GM19455 (cell line): ENCODE data around the gene SERP2.

Source experiments
- ATAC-seq: cut with Tn5 transposase; IDR thresholded peaks from one replicate; pipeline ENCODE4 v1.9.1; 2021; ENCODE audit not compliant: unreplicated experiment

The SERP2 gene

GRCh38 chr13:44409595-44409994, 36.0 kb downstream of the SERP2 start:
- ATAC-seq = no peak

- no peak for ATAC-seq
Measured at GRCh38 chr13:44410328-44410859, 36.8 kb downstream of the SERP2 start.

GRCh38 chr13:44411841-44412240, 38.2 kb downstream of the SERP2 start:
- ATAC-seq = no peak

- no peak for ATAC-seq
Measured at GRCh38 chr13:44412346-44412935, 38.8 kb downstream of the SERP2 start.

GRCh38 chr13:44413095-44413494, 39.5 kb downstream of the SERP2 start:
- no peak for ATAC-seq

- ATAC-seq = no peak
Measured at GRCh38 chr13:44414716-44415115, 41.1 kb downstream of the SERP2 start.

GRCh38 chr13:44415815-44416214, 42.2 kb downstream of the SERP2 start:
- ATAC-seq = no peak

GRCh38 chr13:44416301-44416700, 42.7 kb downstream of the SERP2 start:
- ATAC-seq = no peak

GRCh38 chr13:44416744-44417143, 43.1 kb downstream of the SERP2 start:
- no peak for ATAC-seq

- no peak for ATAC-seq
Measured at GRCh38 chr13:44417446-44417845, 43.8 kb downstream of the SERP2 start.

GRCh38 chr13:44417876-44418275, 44.3 kb downstream of the SERP2 start:
- no peak for ATAC-seq

GRCh38 chr13:44420376-44421220, 47.0 kb downstream of the SERP2 start:
- ATAC-seq = no peak

GRCh38 chr13:44421853-44422525, 48.4 kb downstream of the SERP2 start:
- no peak for ATAC-seq

- no peak for ATAC-seq
Measured at GRCh38 chr13:44422755-44423643, 49.4 kb downstream of the SERP2 start.

- ATAC-seq = no peak
Measured at GRCh38 chr13:44423824-44424223, 50.2 kb downstream of the SERP2 start.

GRCh38 chr13:44425041-44425814, 51.6 kb downstream of the SERP2 start:
- ATAC-seq = no peak

- no peak for ATAC-seq
Measured at GRCh38 chr13:44425815-44426078, 52.1 kb downstream of the SERP2 start.

- no peak for ATAC-seq
Measured at GRCh38 chr13:44426461-44426860, 52.8 kb downstream of the SERP2 start.

- no peak for ATAC-seq
Measured at GRCh38 chr13:44429311-44429710, 55.7 kb downstream of the SERP2 start.

GRCh38 chr13:44431150-44431549, 57.5 kb downstream of the SERP2 start:
- ATAC-seq = no peak
